ENCODE measurements around the gene AGAP3. TPM values are rescaled to one million over a fixed set of nuclear protein-coding genes. Genes with fewer than 3 reads are reported as not detected.

The AGAP3 gene
- total and polyA plus RNA-seq, 7 experiments from 2014 or later: 6.0 to 70.6 (median 36.4) TPM

GRCh38 chr7:151078233-151079040 is 7.8 kb upstream of the AGAP3 start:
- ATAC-seq: no peak
- Histone ChIP-seq H3K4me1 (ENCODE audit: control insufficient read depth in 2 of 2, insufficient read depth in 2 of 2, low read length in 2 of 2) (peaks cover 30% of the 10 kb centered on the region in 2 donors), H3K27ac (ENCODE audit: low read depth, low read length) (peak overlapping the region; percentile 10), H3K9me3 (ENCODE audit: control insufficient read depth in 2 of 3, low read length in 3 of 3) (no peaks in the 10 kb centered on the region), H3K36me3 (ENCODE audit: control insufficient read depth in 2 of 3, insufficient read depth in 3 of 3, low read length in 3 of 3) (peaks cover 0 to 49% (median 0%) of the 10 kb centered on the region in 3 experiments), H3K27me3 (ENCODE audit: control insufficient read depth in 2 of 2, insufficient read depth in 2 of 2, low read length in 2 of 2) (no peaks in the 10 kb centered on the region), H3K4me3 (ENCODE audit: low read length) (no peak overlapping the region)
- CTCF ChIA-PET: interaction anchor here (1.1 kb wide), 1 partner anchor 32 kb away, joined by 4 read pairs; no protein-coding TSS in a partner anchor
- peaks cover 0 to 11% (median 4%) of the 10 kb centered on the region in 5 donors for H3K36me3 Mint-ChIP-seq
- peak overlapping the region; percentile 32 to 96 (median 86) for H3K4me3 Mint-ChIP-seq
- H3K27me3 Mint-ChIP-seq: no peaks in the 10 kb centered on the region
- intact Hi-C loops (cut with micrococcal nuclease): no loop called here
- H3K4me1 Mint-ChIP-seq: peaks cover 13 to 35% (median 24%) of the 10 kb centered on the region in 7 donors
- POLR2A ChIA-PET: interaction anchor here (1.0 kb wide), 1 partner anchor 57 kb away, joined by 3 read pairs; no protein-coding TSS in a partner anchor
- peak overlapping the region; percentile 57 to 91 (median 67) for H3K27ac Mint-ChIP-seq
- DNase-seq: no peak
- no peaks in the 10 kb centered on the region for H3K9me3 Mint-ChIP-seq

- DNase-seq: no peak
- Histone ChIP-seq H3K27me3 (ENCODE audit: control insufficient read depth in 2 of 2, insufficient read depth in 2 of 2, low read length in 2 of 2) (no peaks in the 10 kb centered on the region), H3K36me3 (ENCODE audit: control insufficient read depth in 2 of 3, insufficient read depth in 3 of 3, low read length in 3 of 3) (peaks cover 0 to 40% (median 0%) of the 10 kb centered on the region in 3 experiments), H3K4me3 (ENCODE audit: low read length) (peak overlapping the region; percentile 86), H3K9me3 (ENCODE audit: control insufficient read depth in 2 of 3, low read length in 3 of 3) (no peaks in the 10 kb centered on the region), H3K4me1 (ENCODE audit: control insufficient read depth in 2 of 2, insufficient read depth in 2 of 2, low read length in 2 of 2) (peaks cover 36 to 37% of the 10 kb centered on the region in 2 donors), H3K27ac (ENCODE audit: low read depth, low read length) (peak overlapping the region; percentile 93)
- Mint-ChIP-seq H3K4me3 (peak overlapping the region; percentile 85 to 96 (median 88)), H3K4me1 (peaks cover 13 to 40% (median 28%) of the 10 kb centered on the region in 7 donors), H3K36me3 (peaks cover 0 to 10% (median 4%) of the 10 kb centered on the region in 5 donors), H3K27ac (peak overlapping the region; percentile 72 to 91 (median 88)), H3K27me3 (peaks cover 0 to under 1% (median 0%) of the 10 kb centered on the region in 5 donors), H3K9me3 (no peaks in the 10 kb centered on the region)
- ChIA-PET POLR2A (no interaction called here), CTCF (no interaction called here)
- no peak for ATAC-seq
- intact Hi-C loops (cut with micrococcal nuclease): no loop called here
Measured at GRCh38 chr7:151079199-151079910, 6.9 kb upstream of the AGAP3 start.

- ChIA-PET POLR2A (interaction anchor here (1.0 to 1.6 kb wide), 4 partner anchors 18 to 61 kb away, joined by 3 to 10 read pairs (median 4); partner anchors contain the start of genes ABCB8 and SLC4A2), CTCF (no interaction called here)
- ATAC-seq: peak; percentile 0
- peak in 1 of 9 donors; percentile 27 for DNase-seq
- Histone ChIP-seq H3K36me3 (ENCODE audit: control insufficient read depth in 2 of 3, insufficient read depth in 3 of 3, low read length in 3 of 3) (peaks cover 0 to 32% (median 0%) of the 10 kb centered on the region in 3 experiments), H3K9me3 (ENCODE audit: control insufficient read depth in 2 of 3, low read length in 3 of 3) (no peaks in the 10 kb centered on the region), H3K4me3 (ENCODE audit: low read length) (peak overlapping the region; percentile 86), H3K4me1 (ENCODE audit: control insufficient read depth in 2 of 2, insufficient read depth in 2 of 2, low read length in 2 of 2) (peaks cover 37 to 39% of the 10 kb centered on the region in 2 donors), H3K27ac (ENCODE audit: low read depth, low read length) (peak overlapping the region; percentile 93), H3K27me3 (ENCODE audit: control insufficient read depth in 2 of 2, insufficient read depth in 2 of 2, low read length in 2 of 2) (no peaks in the 10 kb centered on the region)
- H3K9me3 Mint-ChIP-seq: peaks cover 0 to 3% (median 0%) of the 10 kb centered on the region in 11 donors
- H3K4me3 Mint-ChIP-seq: peak overlapping the region; percentile 85 to 96 (median 88)
- H3K36me3 Mint-ChIP-seq: peaks cover 0 to 11% (median 0%) of the 10 kb centered on the region in 5 donors
- intact Hi-C loops (cut with micrococcal nuclease): loop anchor here (1.0 to 10.0 kb wide), 18 partner anchors 22 to 1935 kb away; partner anchors contain the start of genes ABCB8 (in 2 of the 2), RHEB (in 2 of the 2), ABCF2 (in 1 of the 2) and KMT2C (in 1 of the 2)
- peak overlapping the region; percentile 72 to 90 (median 87) for H3K27ac Mint-ChIP-seq
- H3K4me1 Mint-ChIP-seq: peaks cover 20 to 46% (median 33%) of the 10 kb centered on the region in 7 donors
- H3K27me3 Mint-ChIP-seq: peaks cover 0 to 6% (median 0%) of the 10 kb centered on the region in 5 donors
Measured at GRCh38 chr7:151080067-151080521, 6.2 kb upstream of the AGAP3 start.

- peak within 1 kb of the TSS; percentile 87 to 97 (median 88) for H3K4me3 Mint-ChIP-seq
Measured at GRCh38 chr7:151080522-151081169, 5.6 kb upstream of the AGAP3 start, which contains the start of gene FASTK. Gene FASTK (minus strand): TSS chr7:151080809. CDS start chr7:151080766, 43 bp downstream.

GRCh38 chr7:151081170-151082101 is 4.8 kb upstream of the AGAP3 start:
- Mint-ChIP-seq H3K27ac (peak overlapping the region in 8 of 9 donors; percentile 28 to 92 (median 79)), H3K4me3 (peak overlapping the region; percentile 60 to 97 (median 88)), H3K9me3 (peaks cover 0 to 3% (median 0%) of the 10 kb centered on the region in 11 donors), H3K36me3 (peaks cover 0 to 10% (median 0%) of the 10 kb centered on the region in 5 donors), H3K27me3 (peaks cover 0 to 14% (median 0%) of the 10 kb centered on the region in 5 donors), H3K4me1 (peaks cover 21 to 55% (median 41%) of the 10 kb centered on the region in 7 donors)
- Histone ChIP-seq H3K9me3 (ENCODE audit: control insufficient read depth in 2 of 3, low read length in 3 of 3) (no peaks in the 10 kb centered on the region), H3K27me3 (ENCODE audit: control insufficient read depth in 2 of 2, insufficient read depth in 2 of 2, low read length in 2 of 2) (no peaks in the 10 kb centered on the region), H3K4me1 (ENCODE audit: control insufficient read depth in 2 of 2, insufficient read depth in 2 of 2, low read length in 2 of 2) (peaks cover 44 to 47% of the 10 kb centered on the region in 2 donors), H3K27ac (ENCODE audit: low read depth, low read length) (peak overlapping the region; percentile 93), H3K36me3 (ENCODE audit: control insufficient read depth in 2 of 3, insufficient read depth in 3 of 3, low read length in 3 of 3) (peaks cover 0 to 19% (median 0%) of the 10 kb centered on the region in 3 experiments), H3K4me3 (ENCODE audit: low read length) (peak overlapping the region; percentile 86)
- ChIA-PET POLR2A (interaction anchor here (1.0 to 1.6 kb wide), 4 partner anchors 19 to 63 kb away, joined by 3 to 10 read pairs (median 4); partner anchors contain the start of genes ABCB8 and SLC4A2), CTCF (no interaction called here)
- ATAC-seq: no peak
- intact Hi-C loops (cut with micrococcal nuclease): loop anchor here (2.0 to 10.0 kb wide), 12 partner anchors 259 to 1937 kb away; partner anchors contain the start of genes RHEB (in 2 of the 2), KMT2C (in 1 of the 2), NUB1 (in 1 of the 2) and ZNF398 (in 1 of the 2)
- no peak for DNase-seq

More at GRCh38 chr7:151080522-151081169, 5.6 kb upstream of the AGAP3 start, which contains the start of gene FASTK:
- no peaks in the 10 kb centered on the region for H3K9me3 ChIP-seq (ENCODE audit: control insufficient read depth in 2 of 3, low read length in 3 of 3)
- Mint-ChIP-seq H3K4me1 (peaks cover 21 to 52% (median 39%) of the 10 kb centered on the region in 7 donors), H3K27ac (peak within 1 kb of the TSS; percentile 72 to 92 (median 88)), H3K27me3 (peaks cover 0 to 12% (median 0%) of the 10 kb centered on the region in 5 donors), H3K9me3 (peaks cover 0 to 3% (median 0%) of the 10 kb centered on the region in 11 donors), H3K36me3 (peaks cover 0 to 11% (median 0%) of the 10 kb centered on the region in 5 donors)
- H3K4me3 ChIP-seq (ENCODE audit: low read length): peak within 1 kb of the TSS; percentile 86
- ChIA-PET CTCF (no interaction called here), POLR2A (interaction anchor here (1.0 to 1.6 kb wide), 4 partner anchors 18 to 62 kb away, joined by 3 to 10 read pairs (median 4); partner anchors contain the start of genes ABCB8 and SLC4A2)
- ATAC-seq: peak; percentile 85
- H3K27me3 ChIP-seq (ENCODE audit: control insufficient read depth in 2 of 2, insufficient read depth in 2 of 2, low read length in 2 of 2): no peaks in the 10 kb centered on the region
- DNase-seq: peak; percentile 79 to 89 (median 87)
- H3K36me3 ChIP-seq (ENCODE audit: control insufficient read depth in 2 of 3, insufficient read depth in 3 of 3, low read length in 3 of 3): peaks cover 0 to 27% (median 0%) of the 10 kb centered on the region in 3 experiments
- H3K27ac ChIP-seq (ENCODE audit: low read depth, low read length): peak within 1 kb of the TSS; percentile 93
- intact Hi-C loops (cut with micrococcal nuclease): loop anchor here (1.0 to 10.0 kb wide), 18 partner anchors 22 to 1936 kb away; partner anchors contain the start of genes ABCB8 (in 2 of the 2), RHEB (in 2 of the 2), ABCF2 (in 1 of the 2) and KMT2C (in 1 of the 2)
- H3K4me1 ChIP-seq (ENCODE audit: control insufficient read depth in 2 of 2, insufficient read depth in 2 of 2, low read length in 2 of 2): peaks cover 41 to 44% of the 10 kb centered on the region in 2 donors
